GM21447 (cell line): ENCODE results near the gene PRDX2.

Experiments
- ATAC-seq: cut with Tn5 transposase; IDR thresholded peaks from one replicate; pipeline ENCODE4 v1.9.1; 2021; ENCODE audit not compliant: unreplicated experiment

The PRDX2 gene

DNA sequence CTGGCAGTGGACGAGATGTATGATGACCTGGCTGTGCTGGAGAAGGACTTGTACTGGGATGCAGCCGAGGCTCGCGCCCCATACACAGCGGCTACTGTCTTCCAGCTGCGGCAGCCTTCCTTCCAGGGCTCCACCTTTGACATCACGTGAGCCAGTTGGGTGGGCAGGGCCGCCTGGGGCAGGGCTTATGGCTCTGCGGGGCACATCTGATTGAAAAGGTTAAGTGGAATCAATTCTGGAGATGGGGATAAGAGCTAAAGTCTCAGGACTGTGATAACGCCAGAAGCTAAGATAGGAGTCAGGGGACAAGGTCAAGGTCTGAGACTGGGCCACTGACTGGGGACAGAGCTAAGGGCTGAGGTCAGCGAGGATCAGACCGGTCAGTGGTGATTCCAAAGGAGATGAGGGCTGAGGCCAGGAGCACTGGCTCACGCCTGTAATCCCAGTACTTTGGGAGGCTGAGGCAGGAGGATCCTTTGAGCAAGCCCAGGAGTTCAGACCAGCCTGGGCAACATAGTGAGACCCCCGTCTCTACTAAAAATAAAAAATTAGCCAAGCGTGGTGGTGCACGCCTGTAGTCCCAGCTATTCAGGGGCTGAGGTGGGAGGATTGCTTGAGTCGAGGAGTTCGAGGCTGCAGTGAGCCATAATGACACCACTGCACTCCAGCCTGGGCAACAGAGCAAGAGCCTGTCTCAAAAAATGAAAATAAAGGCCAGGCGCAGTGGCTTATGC lies 45.3 kb downstream of the PRDX2 start:
- ATAC-seq: no peak

DNA sequence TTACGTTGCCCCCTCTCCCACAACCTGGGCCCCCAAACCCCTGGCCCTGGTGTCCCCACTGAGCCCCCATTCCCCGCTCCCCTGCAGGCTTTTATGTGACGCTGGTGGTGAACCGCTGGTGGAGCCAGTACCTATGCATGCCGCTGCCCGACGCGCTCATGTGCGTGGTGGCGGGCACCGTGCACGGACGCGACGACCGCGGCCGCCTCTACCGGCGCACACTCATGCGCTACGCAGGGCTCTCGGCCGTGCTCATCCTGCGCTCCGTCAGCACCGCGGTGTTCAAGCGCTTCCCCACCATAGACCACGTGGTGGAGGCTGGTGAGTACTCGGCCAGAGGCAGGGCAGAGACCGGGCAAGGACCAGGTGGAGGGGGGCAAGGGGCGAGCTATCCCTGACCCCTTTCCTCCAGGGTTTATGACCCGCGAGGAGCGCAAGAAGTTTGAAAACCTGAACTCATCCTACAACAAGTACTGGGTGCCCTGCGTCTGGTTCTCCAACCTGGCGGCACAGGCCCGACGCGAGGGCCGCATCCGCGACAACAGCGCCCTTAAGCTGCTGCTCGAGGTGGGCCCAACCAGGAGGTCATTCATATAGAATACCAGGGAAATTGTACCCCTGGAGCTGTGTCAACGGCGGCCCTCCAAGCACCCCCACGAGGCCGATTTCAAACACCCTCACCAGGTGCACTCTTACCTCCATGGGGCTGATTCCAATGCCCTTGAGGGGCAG lies 47.0 kb downstream of the PRDX2 start:
- no peak for ATAC-seq

- no peak for ATAC-seq
Measured at GRCh38 chr19:12752056-12752781, 49.4 kb downstream of the PRDX2 start.

DNA sequence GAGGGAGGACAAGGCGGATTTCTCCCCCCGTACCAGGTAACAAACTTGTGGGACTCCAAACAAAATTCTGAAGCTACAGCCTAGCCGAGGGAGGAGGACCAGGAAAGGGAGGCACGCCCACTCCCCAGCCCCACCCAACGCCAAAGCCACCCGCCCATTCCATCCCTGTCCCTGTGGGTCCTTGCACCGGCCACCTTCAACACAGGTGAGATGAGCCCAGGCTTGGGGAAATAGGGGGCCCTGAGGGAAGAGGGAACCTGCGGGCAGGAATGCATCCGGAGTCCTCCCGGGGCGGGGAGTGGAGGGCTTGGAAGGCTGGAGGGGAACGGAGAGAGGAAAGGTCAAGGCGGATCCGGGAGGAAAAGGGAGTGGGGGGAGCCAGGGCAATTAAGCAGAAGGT lies 50.0 kb downstream of the PRDX2 start, which contains the start of gene BEST2:
Gene BEST2, plus strand, starts transcription at position 157 of the 400 bp plus-strand sequence. CDS start 802 bp downstream, outside the sequence.
- ATAC-seq: no peak

GRCh38 chr19:12750851-12751250 lies 50.7 kb downstream of the PRDX2 start:
- no peak for ATAC-seq

- ATAC-seq: no peak
Measured at GRCh38 chr19:12749938-12750521, 51.6 kb downstream of the PRDX2 start.

GRCh38 chr19:12748489-12748888 lies 53.1 kb downstream of the PRDX2 start:
- ATAC-seq: no peak
